Endometrial microvascular endothelial cells (primary cell): ENCODE results near the gene SLC7A5. TPM values are rescaled to one million over a fixed set of nuclear protein-coding genes. Genes with fewer than 3 reads are reported as not detected.
"Not testable (repeated sequence)": the region's sequence is repeated elsewhere in the genome, so short reads cannot be mapped to it uniquely, and the experiment has no call there.

Experiments
- in situ Hi-C: cut with HindIII; loops from 2 replicates; pipeline ENCODE4 v1.10.0; 2017; ENCODE audit warnings: low sequenced_read_pairs, low pct_unique_long_range_greater_than_20kb; ENCODE audit errors: inconsistent ontology term
- total RNA-seq: library from RNA; depleted of rRNA; stranded (reverse); fragments of >200 nt; gene quantifications from one replicate; pipeline ENCODE4 v1.2.3, GENCODE V29; 2015; ENCODE audit errors: inconsistent ontology term

SLC7A5 gene
- total RNA-seq, 1 donor from 2014 or later: 34.8 TPM

DNA sequence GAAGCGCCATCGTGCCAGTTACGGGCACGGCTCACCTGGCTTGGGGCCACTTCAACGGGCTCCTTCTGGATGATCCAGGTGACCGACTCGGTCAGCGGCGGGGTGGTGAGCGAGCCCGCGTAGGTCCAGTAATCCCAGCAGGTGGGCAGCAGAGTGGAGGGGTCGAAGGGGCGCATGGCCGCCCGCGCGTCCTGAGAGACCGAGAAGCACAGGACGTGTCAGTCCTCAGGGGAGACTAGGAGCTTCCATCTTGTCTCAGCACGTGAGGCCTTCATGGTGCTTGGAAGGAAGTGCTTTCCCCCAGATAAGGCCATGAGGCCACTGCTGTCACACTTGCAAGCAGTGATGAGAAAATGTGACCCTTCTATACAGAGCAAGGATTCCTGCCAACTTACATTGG, 22.5 kb upstream of the SLC7A5 start:
- in situ Hi-C loops: no loop called here

DNA sequence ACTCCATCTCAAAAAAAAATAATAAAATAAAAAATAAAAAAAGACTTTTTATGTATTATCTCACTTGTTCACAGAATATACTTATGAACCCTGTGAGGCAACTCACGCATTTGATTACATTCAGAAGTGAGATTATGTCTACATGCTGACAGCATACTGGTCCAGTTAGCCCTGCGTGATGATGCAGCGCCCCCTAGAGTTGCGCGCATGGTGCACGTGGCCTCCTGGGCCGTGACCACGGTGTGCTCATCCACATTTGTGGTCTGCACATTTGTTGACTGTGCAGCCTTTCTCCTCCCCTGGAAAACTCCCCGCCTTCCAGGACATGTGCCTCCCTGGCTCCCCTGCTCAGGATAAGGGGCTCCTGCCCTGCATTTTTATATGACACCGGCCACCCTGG, 20.5 kb upstream of the SLC7A5 start:
- in situ Hi-C loops: not testable (repeated sequence)

DNA sequence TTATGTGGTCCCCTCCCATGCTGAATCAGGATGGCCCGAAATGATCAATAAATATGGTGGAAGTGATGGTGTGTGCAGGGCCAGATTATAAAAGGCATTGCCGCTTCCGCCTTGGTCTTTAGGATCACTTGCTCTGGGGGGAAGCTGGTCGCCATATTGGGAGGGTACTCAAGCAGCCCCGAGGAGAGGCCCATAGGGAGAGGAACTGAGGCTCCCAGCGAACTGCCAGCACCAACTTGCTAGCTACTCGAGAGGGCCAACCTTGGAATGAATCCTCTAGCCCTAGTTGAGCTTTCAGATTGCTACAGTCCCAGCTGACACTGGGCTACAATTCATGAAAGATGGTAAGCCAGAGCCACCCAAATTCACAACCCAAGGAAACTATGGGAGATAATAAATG, 19.0 kb upstream of the SLC7A5 start:
- in situ Hi-C loops: not testable (repeated sequence)

DNA sequence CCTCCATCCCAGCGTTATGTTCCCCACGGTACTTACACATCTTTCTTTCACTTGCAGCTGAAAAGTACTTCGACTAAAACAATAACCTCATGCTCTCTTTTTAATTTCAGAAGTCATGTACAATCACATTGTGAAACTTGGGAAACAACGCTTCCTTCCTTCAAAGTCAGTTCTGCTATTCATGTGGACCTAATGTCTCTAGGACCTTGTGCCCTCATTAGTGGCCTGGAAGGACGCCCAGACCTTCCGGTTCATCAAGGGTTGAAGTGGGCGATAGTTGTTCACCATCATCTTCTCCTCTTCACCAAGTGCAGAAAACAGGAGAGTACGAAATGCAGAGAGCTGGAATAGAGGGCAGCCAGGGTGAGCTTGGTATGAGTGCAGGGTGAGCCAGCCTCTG, 18.6 kb upstream of the SLC7A5 start:
- in situ Hi-C loops: not testable (repeated sequence)

DNA sequence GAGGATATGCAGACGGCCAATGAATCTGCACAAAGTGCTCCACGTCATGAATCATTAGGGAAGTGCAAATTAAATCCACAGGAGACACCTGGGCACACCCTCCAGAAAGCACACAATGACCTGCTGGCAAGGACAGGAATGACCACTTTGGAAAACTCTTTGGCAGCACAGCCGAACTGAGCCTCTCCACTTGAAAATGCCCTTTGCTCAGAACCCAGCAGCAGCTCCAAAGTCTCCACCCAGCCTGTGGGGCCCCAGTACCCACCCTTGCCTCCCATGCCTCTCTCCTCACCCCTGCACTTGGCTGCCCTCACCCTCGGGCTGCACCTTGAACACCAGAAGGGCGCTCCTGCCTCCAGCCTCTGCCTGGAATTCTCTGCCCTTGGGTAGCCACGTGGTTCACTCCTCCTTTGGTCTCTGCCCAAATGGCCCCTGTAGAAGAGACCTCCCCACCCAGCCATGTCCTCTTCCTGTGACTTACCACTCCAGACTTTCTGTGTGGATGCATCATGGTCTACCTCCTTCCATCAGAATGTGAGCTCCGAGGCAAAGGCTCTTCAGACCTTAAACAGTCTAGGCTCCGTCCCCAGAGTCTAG, 16.2 kb upstream of the SLC7A5 start:
- in situ Hi-C loops: not testable (repeated sequence)

DNA sequence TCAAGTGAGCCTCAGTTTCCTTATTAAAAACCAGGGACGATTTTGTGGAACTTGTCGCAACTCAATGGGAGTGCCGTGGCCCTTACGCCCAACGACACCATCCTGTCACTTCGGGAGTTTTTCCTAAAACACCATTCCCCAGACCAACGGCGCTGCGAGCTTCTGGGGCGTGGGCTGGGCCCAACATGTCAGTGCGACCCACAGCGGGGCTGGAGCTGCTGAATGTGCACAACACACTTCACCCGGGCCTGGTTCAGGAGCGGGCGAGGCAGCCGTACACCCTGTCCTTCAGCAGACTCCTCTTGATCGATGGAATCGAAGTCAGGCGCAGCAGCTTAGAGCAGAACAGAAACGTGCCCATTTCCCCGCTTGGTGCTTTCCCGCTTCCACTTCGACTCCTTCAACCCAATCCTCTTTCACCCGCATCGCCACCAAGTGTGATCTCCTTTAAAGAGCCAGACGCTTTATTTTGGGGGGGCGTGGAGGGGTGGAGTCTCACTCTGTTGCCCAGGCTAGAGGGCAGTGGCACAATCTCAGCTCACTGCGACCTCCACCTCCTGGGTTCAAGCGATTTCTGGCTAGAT, 13.2 kb upstream of the SLC7A5 start:
- in situ Hi-C loops: no loop called here

DNA sequence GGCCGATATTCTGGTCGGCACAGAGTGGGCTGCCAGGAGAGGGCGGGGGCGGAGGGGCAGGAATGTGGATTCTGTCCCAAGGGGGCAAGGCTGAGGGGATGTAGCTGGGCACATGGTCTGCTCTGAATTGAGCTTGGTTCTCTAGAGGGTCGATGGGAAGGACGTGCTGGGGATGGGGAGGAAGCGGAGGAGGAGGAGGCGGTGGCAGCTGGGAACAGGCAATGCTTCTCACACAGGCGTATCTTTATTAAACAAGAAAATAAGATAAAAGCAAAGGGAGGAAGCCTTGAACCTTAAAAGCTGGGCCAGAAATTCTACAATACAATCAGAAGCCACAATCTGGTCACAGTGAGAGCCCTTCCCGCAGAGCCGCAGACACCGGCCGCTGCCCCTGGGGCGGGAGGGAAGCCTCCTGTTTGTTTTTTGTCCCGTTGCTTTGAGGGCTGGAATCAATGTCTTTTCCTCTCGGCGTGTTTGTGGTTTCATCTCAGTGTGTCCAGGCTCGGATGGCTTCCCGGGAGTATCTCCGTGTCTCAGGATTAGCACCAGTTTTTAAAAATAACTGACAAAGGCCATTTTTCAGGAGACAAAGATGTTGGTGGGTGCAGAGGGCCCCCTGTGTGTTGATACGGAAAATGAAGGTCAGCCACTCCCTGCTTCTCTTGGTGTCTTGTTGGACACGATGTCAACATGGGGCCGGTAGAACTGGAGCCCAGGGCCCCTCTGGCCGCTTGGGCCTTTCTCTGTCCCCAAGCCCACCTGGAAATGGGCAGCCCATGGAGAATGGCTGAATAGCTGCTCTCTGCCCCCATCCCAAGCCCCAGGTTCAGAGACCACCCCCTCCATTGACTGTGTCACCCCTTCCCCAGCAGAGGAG, 12.3 kb upstream of the SLC7A5 start:
- in situ Hi-C loops: no loop called here

DNA sequence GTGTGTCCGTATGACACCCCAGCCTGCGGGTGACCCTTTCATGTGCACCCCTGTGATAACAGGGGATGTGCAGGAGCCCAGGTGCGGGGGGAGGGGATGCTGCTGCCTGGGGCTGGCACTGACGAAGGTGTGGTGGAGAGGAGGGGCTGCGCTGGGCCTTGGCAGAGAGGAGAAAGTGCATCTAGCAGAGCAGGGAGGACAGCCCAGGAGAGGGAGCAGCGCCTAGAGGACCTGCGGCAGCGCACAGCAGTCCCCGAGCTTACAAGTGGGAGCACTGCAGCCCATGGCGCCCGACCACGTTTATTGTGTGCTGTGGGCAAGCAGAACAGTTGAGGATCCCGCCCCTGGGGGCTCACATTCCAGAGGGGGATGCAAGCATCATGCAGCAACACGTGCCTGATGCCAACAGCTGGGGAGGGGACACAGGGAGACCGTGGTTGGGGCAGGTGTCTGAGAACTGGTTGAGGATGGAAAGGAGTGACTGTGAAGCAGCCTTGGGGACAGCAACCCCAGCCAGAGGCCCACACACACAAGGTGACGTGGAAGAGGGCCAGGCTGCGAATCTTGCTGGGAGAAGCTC, 10.9 kb upstream of the SLC7A5 start:
- in situ Hi-C loops: no loop called here

DNA sequence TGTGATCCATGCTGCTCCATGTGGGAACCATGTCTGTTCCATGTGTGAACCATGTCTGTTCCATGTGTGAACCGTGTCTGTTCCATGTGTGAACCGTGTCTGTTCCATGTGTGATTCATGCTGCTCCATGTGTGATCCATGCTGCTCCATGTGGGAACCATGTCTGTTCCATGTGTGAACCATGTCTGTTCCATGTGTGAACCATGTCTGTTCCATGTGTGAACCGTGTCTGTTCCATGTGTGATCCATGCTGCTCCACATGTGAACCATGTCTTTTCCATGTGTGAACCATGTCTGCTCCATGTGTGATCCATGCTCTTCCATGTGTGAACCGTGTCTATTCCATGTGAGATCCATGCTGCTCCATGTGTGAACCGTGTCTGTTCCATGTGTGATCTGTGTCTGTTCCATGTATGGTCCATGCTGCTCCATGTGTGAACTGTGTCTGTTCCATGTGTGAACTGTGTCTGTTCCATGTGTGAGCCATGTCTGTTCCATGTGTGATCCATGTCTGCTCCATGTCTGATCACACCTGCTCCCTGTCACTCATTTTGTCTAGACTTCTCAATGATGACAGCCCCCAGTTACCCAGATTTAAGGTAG, 10.2 kb upstream of the SLC7A5 start:
- in situ Hi-C loops: not testable (repeated sequence)

DNA sequence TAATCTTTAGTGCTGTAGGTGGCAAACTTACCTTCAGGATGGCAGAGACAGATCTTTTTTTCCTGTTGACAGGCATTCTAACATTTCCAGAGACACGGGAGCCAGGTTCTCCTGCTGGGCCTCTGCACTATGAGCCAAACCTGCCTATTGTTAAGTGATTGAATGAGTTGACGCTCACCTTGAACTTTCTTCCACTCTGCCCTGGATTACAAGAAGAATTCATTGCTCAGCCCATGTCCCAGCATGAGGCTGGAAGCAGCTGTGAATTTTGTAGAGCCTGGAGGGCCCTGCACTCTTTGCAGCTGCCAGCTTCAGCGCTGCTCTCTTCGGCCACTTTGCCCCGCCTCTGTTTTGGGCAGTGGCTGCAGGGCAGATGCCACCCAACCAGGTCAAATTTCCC, 9.4 kb upstream of the SLC7A5 start:
- in situ Hi-C loops: no loop called here

DNA sequence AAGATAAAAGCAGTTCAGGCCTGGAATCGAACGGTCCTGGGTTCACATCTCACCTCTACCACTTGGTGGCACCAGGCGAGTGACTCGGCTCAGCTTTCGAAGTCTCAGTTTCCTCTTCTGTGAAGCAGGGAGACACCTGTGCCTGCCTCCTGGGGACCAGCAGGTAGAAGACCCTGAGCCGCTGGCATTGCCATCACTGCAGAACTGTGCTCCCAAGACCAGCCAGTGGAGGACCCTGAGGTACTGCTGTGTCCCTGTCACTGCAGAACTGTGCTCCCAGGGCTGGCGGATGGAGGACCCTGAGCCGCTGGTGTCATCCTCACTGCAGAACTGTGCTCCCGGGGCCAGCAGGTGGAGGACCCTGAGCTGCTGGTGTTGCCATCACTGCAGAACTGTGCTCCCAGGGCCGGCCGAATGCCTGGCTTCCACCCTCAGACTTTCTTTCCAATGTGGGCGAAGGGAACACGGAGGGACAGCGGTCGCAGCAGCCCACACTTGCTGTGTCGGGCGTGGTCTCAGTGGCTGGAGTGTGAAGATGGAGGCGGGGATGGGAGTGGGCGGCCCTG, 8.7 kb upstream of the SLC7A5 start:
- in situ Hi-C loops: no loop called here

DNA sequence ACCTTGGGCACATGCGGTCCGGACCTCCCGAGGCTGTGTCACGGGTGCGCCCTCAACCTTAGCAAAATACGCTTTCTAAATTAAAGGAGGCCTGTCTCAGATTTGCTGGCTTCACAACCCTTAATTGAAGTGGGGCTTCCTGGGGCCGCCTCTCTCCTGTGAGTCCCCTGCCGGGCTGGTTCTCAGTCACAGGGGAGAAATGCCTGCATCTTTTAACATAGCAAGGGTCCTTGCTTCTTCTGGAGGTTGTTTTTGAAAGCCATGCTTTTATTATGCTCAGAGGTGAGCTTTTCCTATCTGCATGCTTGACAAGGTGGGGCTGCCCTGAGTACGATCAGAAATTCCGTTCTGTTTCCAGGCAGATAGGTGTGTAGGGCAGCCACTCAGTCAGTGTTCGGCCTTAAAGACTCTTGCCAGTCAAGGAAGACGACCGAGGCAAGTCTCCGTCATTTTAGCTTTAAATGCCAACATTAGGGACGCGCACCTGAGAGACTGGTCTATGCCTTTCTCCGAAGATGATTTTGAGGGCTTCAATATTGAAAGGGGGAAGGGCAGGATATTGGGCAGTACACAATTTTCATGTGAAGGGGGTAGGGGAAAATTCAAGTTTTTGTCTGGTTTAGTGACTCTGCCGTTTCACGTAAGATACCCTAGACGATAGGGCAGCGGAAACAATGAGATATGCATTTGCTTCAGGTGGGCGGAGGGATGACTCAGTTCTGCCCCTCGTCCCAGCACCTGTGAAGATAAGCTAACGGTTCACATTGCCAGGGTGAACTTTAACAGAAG, 5.5 kb upstream of the SLC7A5 start:
- in situ Hi-C loops: no loop called here

DNA sequence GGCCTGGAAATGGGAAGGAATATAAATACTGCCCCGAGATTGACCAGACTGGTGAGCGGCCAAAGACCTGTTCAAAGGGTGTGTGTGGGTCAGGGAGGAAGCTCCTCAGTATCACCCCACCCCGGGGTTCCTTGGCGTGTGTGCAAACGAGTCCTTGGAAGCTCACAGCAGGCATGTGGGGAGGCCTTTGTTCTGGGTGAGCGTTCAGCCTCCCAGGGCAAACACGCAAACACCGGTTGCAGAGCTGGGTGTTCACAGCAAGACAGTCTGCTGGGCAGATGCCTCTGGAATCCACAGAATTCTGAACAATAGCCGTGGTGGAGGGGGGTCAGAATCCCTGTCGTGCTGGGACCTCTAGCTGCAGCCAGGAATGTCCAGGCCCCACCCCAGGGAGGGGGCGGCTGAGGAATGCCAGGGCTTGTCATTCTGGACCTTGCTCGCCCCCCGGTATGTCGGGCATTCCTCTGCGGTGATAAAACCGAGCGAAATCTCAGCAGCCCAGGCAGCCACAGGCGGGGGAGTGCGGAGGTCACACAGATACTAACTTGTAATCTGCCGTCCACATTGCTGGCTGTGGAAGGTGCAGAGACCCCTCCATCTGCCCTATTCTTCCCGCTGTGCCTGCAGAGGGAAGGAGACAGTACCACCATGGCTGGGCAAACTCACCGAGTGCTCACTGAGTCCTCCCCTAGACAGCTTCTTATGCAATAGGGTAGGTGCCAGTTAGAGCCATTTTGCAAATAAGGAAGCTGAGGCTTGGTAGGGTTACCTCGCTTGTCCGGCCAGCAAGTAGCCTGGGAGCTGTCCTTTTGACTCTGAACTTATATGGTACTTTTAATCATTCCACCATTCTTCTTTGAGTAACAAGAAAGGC, 1.3 kb upstream of the SLC7A5 start:
- in situ Hi-C loops: not testable (repeated sequence)

DNA sequence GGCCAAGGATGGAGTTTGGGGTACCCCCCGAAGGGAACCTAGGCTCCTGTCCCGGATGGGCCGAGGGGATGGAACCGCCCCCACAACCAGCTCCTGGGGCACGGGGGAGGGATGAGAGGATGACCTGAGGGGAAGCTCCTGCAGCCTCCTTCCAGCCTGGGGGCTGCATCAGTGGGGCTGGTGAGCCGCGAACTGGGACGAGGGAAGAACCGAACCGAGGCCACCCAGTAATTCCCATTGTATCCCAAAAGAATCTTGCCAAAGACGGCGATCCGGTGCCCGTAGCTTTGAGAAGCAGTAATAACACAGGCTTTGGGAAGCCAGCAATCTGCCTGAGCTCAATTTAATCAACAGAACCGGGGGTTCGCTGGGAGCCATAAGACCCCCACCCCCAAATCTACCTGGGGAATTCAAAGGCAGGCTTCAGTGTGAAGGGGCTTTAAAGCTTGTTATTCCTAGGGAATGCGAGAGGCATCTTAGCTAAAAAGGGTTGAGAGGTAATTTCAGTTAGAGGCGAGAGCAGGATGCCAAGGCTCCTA, 641 bp upstream of the SLC7A5 start:
- in situ Hi-C loops: not testable (repeated sequence)

DNA sequence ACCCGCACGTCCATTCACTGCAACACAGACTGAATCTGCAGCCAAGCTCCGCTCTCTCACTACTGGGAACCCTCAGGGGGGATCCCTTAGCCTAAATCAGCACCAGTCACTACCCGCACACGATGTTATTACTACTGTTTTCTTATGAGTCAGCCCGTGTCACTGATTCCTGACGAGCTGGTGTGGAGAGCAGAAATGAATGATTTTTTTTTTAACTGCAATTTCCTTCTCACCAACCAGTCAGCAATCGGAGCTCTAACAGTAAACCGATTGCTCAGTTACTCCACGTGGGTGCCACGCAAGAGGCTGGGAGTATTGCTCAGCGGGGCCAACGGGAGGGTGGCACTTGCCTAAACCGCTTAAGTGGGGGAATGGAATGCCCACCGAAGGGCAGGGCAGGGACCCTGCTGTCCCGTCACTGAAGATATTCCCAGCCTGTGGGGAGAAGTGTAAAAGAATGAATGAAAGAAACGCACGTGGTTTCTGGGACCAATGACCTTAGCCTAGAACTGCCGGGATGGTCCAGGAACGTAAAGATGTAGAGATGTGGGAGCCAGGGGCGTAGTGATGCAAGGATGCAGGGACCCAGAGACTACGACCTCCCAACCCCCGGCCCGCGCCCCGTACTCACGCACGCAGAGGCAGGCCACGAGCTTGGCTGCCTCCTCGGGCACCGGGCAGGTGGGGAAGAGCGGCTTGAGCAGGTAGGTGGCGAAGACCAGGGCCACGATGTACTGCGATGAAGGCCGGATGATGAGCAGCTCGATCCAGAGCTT, 865 bp downstream of the SLC7A5 start:
- in situ Hi-C loops: not testable (repeated sequence)

DNA sequence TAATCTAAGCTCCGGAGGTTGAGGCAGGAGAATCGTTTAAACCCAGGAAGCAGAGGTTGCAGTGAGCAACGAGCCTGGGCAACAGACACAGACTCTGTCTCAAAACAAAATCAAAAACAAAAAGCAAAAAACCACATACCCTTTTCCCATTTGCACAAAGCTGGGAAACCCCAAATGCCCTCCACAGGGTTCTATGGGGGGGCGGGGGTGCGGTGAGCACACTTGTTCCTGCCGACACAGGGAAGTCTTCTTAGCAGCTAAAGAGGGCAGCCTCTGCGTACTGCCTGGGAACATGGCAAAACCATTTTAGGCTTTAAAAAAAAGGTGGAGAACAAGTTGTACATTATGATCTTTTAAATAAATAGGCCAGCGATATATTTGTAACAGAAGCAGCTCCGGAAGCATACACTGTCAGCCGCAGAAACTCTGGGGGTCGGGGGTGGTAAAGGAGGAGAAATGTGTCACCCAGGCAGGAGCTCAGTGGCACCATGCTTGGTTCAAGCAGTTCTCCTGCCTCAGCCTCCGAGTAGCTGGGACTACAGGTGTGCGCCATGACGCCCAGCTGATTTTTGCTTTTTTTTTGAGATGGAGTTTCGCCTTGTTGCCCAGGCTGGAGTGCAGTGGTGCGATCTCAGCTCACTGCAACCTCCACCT, 3.3 kb downstream of the SLC7A5 start:
- in situ Hi-C loops: not testable (repeated sequence)
